ENCODE data around the gene PPT1. TPM values are rescaled to one million over a fixed set of nuclear protein-coding genes. Genes with fewer than 3 reads are reported as not detected.

PPT1 gene
- total RNA-seq, 1 experiment from 2014 or later: 107 TPM

DNA sequence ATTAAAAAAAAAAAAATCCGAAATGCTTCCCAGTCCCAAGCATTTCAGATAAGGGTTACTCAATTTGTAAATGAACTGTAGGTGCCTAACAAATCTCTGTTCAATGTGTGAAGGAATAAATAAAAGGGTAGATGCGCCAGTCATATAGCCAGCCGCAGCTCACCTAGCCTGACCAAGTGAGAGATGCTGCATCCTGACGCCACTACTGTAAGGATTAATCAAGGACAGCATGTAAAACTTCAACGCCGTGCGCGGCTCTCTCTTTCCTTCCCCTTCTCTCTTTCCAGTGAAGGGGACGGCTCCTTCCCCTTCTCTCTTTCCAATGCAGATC, 441 bp downstream of the PPT1 start:
- ChIA-PET CTCF (interaction anchor here (1.0 to 2.6 kb wide), 2 partner anchors 47 to 242 kb away, joined by 6 to 10 read pairs; no protein-coding TSS in a partner anchor), POLR2A (no interaction called here)
- no peaks in the 10 kb centered on the region for H3K9me3 Mint-ChIP-seq

DNA sequence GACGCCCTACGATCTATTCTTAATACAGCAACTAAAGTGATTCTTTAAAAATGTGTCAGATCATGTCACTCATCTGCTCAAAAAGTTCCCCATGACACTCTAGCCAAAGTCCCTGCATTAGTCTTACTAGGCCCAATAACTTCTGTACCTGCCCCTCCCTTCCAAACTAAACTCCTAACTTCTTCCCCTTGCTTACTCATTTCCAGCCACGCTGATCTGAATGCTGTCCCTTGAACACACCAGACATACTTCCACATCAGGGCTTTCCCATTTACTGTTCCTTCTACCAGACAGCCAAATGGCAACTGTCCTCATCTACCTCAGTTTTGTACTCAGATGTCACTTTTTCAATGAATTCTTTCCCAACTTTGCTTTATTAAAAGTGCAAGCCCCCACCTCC, 1.2 kb downstream of the PPT1 start:
- H3K9me3 Mint-ChIP-seq: no peaks in the 10 kb centered on the region

More for the DNA sequence above, 441 bp downstream of the PPT1 start:
- TF ChIP-seq RELA (CRISPR knock-in tag; IDR thresholded peaks at IDR 0.05; ENCODE audit: borderline replicate concordance) (no peak), MXD4 (CRISPR knock-in tag; IDR thresholded peaks at IDR 0.05; ENCODE audit: borderline replicate concordance) (0 out of 2 replicates have a peak, but pooled peaks have one; percentile 22)
- Mint-ChIP-seq H3K27ac (peak overlapping the region; percentile 89), H3K4me3 (peak overlapping the region; percentile 92), H3K4me1 (peaks cover 18% of the 10 kb centered on the region), H3K36me3 (peaks cover 4% of the 10 kb centered on the region; the same call in 1 of the 2 replicates), H3K27me3 (ENCODE audit: low read depth) (peaks cover 25% of the 10 kb centered on the region)
- DNase-seq (ENCODE audit: low spot score): no peak
- ATAC-seq: peak; percentile 19

More for the DNA sequence above, 1.2 kb downstream of the PPT1 start:
- H3K4me3 Mint-ChIP-seq: peak overlapping the region; percentile 92
- peaks cover 11% of the 10 kb centered on the region for H3K36me3 Mint-ChIP-seq
- peaks cover 20% of the 10 kb centered on the region for H3K27me3 Mint-ChIP-seq (ENCODE audit: low read depth)
- CTCF ChIA-PET: no interaction called here
- H3K27ac Mint-ChIP-seq: no peak overlapping the region
- no peak for DNase-seq (ENCODE audit: low spot score)
- H3K4me1 Mint-ChIP-seq: peaks cover 18% of the 10 kb centered on the region
- POLR2A ChIA-PET: no interaction called here
- TF ChIP-seq SOX15 (CRISPR knock-in tag; IDR thresholded peaks at IDR 0.05) (no peak), TP53 (CRISPR knock-in tag; IDR thresholded peaks at IDR 0.05) (no peak), ATF1 (CRISPR knock-in tag; IDR thresholded peaks at IDR 0.05) (no peak), NFYB (CRISPR knock-in tag; conservative IDR thresholded peaks at IDR 0.05; ENCODE audit: low read depth) (no peak)
- TF ChIP-seq, protein P1, sequence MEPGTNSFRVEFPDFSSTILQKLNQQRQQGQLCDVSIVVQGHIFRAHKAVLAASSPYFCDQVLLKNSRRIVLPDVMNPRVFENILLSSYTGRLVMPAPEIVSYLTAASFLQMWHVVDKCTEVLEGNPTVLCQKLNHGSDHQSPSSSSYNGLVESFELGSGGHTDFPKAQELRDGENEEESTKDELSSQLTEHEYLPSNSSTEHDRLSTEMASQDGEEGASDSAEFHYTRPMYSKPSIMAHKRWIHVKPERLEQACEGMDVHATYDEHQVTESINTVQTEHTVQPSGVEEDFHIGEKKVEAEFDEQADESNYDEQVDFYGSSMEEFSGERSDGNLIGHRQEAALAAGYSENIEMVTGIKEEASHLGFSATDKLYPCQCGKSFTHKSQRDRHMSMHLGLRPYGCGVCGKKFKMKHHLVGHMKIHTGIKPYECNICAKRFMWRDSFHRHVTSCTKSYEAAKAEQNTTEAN (CRISPR knock-in tag; IDR thresholded peaks at IDR 0.05): no peak
- TF ChIP-seq, protein P2, sequence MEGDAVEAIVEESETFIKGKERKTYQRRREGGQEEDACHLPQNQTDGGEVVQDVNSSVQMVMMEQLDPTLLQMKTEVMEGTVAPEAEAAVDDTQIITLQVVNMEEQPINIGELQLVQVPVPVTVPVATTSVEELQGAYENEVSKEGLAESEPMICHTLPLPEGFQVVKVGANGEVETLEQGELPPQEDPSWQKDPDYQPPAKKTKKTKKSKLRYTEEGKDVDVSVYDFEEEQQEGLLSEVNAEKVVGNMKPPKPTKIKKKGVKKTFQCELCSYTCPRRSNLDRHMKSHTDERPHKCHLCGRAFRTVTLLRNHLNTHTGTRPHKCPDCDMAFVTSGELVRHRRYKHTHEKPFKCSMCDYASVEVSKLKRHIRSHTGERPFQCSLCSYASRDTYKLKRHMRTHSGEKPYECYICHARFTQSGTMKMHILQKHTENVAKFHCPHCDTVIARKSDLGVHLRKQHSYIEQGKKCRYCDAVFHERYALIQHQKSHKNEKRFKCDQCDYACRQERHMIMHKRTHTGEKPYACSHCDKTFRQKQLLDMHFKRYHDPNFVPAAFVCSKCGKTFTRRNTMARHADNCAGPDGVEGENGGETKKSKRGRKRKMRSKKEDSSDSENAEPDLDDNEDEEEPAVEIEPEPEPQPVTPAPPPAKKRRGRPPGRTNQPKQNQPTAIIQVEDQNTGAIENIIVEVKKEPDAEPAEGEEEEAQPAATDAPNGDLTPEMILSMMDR (IDR thresholded peaks at IDR 0.05): no peak
- TF ChIP-seq, protein P3, sequence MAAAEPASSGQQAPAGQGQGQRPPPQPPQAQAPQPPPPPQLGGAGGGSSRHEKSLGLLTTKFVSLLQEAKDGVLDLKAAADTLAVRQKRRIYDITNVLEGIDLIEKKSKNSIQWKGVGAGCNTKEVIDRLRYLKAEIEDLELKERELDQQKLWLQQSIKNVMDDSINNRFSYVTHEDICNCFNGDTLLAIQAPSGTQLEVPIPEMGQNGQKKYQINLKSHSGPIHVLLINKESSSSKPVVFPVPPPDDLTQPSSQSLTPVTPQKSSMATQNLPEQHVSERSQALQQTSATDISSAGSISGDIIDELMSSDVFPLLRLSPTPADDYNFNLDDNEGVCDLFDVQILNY (CRISPR knock-in tag; IDR thresholded peaks at IDR 0.05): no peak
- TF ChIP-seq, protein P4, sequence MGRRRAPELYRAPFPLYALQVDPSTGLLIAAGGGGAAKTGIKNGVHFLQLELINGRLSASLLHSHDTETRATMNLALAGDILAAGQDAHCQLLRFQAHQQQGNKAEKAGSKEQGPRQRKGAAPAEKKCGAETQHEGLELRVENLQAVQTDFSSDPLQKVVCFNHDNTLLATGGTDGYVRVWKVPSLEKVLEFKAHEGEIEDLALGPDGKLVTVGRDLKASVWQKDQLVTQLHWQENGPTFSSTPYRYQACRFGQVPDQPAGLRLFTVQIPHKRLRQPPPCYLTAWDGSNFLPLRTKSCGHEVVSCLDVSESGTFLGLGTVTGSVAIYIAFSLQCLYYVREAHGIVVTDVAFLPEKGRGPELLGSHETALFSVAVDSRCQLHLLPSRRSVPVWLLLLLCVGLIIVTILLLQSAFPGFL (CRISPR knock-in tag; IDR thresholded peaks at IDR 0.05; ENCODE audit: borderline replicate concordance): no peak
- TF ChIP-seq, protein P5, sequence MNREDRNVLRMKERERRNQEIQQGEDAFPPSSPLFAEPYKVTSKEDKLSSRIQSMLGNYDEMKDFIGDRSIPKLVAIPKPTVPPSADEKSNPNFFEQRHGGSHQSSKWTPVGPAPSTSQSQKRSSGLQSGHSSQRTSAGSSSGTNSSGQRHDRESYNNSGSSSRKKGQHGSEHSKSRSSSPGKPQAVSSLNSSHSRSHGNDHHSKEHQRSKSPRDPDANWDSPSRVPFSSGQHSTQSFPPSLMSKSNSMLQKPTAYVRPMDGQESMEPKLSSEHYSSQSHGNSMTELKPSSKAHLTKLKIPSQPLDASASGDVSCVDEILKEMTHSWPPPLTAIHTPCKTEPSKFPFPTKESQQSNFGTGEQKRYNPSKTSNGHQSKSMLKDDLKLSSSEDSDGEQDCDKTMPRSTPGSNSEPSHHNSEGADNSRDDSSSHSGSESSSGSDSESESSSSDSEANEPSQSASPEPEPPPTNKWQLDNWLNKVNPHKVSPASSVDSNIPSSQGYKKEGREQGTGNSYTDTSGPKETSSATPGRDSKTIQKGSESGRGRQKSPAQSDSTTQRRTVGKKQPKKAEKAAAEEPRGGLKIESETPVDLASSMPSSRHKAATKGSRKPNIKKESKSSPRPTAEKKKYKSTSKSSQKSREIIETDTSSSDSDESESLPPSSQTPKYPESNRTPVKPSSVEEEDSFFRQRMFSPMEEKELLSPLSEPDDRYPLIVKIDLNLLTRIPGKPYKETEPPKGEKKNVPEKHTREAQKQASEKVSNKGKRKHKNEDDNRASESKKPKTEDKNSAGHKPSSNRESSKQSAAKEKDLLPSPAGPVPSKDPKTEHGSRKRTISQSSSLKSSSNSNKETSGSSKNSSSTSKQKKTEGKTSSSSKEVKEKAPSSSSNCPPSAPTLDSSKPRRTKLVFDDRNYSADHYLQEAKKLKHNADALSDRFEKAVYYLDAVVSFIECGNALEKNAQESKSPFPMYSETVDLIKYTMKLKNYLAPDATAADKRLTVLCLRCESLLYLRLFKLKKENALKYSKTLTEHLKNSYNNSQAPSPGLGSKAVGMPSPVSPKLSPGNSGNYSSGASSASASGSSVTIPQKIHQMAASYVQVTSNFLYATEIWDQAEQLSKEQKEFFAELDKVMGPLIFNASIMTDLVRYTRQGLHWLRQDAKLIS (CRISPR knock-in tag; IDR thresholded peaks at IDR 0.05; ENCODE audit: borderline replicate concordance): no peak
- no peak for ATAC-seq
